AG04450 (cell line): ENCODE data around the gene ARHGDIG. TPM values are rescaled to one million over a fixed set of nuclear protein-coding genes. Genes with fewer than 3 reads are reported as not detected.

Source experiments
- CTCF ChIA-PET: fragments of 300-600, 350-600 bp; formaldehyde crosslinking; extraction: SDS; loops from one replicate; lab custom pipeline; 2022; ENCODE audit warnings: antibody characterized with exemption, inconsistent platforms; lab: Charles Lee
- POLR2A ChIA-PET: fragments of 350-600 bp; formaldehyde crosslinking; extraction: SDS; loops from one replicate; lab custom pipeline; 2021; ENCODE audit warnings: antibody characterized with exemption, inconsistent platforms; lab: Yijun Ruan, JAX
- DNase-seq: peaks from one replicate; pipeline ENCODE4 v3.0.0-alpha.2; 2011; ENCODE audit warnings: low read depth, low spot score
- H3K27ac ChIP-seq: one replicate; pipeline ENCODE4 v1.5.1; 2012; ENCODE audit warnings: low read depth, low read length, control low read depth
- H3K27me3 ChIP-seq: one replicate; pipeline ENCODE4 v1.6.0; 2012; ENCODE audit warnings: low read length; ENCODE audit not compliant: control insufficient read depth, insufficient read depth
- H3K4me3 ChIP-seq: 2 replicates; pipeline ENCODE4 v1.5.1; 2011; ENCODE audit warnings: mild to moderate bottlenecking, low read depth, low read length, control low read depth
- H3K9me3 ChIP-seq: 2 replicates; pipeline ENCODE4 v1.5.1; 2012; ENCODE audit warnings: low read length; ENCODE audit not compliant: control insufficient read depth, insufficient read depth
- polyA plus RNA-seq: library from polyadenylated mRNA; depleted of rRNA; stranded (reverse); fragments of >200 nt; gene quantifications from 2 replicates; pipeline ENCODE4 v1.2.3, GENCODE V29; 2011
- TF ChIP-seq, protein P1 (sequence below): IDR thresholded peaks from 2 replicates; pipeline ENCODE4 v1.5.1; 2011; ENCODE audit warnings: low read depth, low read length, control low read depth, inconsistent platforms

ARHGDIG gene
- polyA plus RNA-seq, 1 experiment, result not detected

DNA sequence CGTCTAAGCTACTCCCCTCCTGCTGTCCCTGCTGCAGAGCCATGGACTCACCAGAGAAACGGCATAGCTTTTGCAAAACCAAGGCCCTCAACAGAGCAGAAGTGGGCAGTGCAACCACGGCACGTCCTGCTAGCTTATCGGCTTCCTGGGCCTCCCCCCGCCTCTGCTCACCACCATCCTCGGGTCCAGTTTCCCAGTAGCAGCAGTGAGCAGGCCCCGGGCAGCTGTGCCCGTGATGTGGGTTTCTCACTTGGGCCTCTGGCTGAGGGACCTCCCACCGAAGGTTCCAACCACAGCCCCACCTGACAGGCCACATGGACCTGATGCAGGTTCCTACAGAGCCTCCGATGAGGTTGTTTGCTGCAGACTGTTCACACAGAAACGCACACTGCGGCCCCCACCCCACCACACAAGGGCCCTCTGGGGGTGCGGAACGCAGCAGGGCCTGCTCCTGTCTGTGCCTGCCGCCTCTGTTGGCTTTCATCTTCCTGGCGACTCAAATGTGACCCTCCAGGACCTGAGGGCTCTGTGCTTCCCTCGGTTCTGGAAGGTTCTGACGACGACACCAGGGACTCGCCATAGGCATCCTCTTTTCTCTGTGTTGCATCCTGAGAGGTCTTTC lies 27.4 kb downstream of the ARHGDIG start:
- Histone ChIP-seq H3K9me3 (no peaks in the 10 kb centered on the region), H3K27me3 (no peaks in the 10 kb centered on the region), H3K4me3 (no peak overlapping the region), H3K27ac (no peak overlapping the region)
- TF ChIP-seq, protein P1, sequence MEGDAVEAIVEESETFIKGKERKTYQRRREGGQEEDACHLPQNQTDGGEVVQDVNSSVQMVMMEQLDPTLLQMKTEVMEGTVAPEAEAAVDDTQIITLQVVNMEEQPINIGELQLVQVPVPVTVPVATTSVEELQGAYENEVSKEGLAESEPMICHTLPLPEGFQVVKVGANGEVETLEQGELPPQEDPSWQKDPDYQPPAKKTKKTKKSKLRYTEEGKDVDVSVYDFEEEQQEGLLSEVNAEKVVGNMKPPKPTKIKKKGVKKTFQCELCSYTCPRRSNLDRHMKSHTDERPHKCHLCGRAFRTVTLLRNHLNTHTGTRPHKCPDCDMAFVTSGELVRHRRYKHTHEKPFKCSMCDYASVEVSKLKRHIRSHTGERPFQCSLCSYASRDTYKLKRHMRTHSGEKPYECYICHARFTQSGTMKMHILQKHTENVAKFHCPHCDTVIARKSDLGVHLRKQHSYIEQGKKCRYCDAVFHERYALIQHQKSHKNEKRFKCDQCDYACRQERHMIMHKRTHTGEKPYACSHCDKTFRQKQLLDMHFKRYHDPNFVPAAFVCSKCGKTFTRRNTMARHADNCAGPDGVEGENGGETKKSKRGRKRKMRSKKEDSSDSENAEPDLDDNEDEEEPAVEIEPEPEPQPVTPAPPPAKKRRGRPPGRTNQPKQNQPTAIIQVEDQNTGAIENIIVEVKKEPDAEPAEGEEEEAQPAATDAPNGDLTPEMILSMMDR, result no peak
- POLR2A ChIA-PET, result no interaction called here
- CTCF ChIA-PET, result no interaction called here
- DNase-seq, result no peak

DNA sequence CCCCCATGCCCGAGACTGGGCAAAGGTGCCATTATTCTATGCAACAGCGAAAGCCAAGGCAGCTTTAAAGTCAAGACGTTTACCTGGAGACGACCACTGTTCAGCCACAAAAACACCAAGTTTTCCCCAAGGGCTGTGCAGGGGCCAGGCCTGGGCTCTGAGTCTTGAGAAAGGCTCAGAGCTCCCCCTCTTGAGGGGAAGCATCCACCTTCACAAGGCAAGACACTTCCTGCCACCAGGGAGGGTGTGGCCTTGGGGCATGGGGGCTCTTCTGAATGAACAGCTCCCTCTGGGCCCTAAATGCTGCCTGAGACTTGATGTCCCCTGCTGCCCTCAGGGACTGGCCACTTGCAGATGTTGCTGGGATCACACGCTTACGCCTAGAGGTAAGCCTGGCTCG lies 29.1 kb downstream of the ARHGDIG start:
- POLR2A ChIA-PET, result no interaction called here
- TF ChIP-seq, protein P1, result no peak
- H3K27me3 ChIP-seq, result no peaks in the 10 kb centered on the region
- no peaks in the 10 kb centered on the region for H3K9me3 ChIP-seq
- no peak for DNase-seq
- no peak overlapping the region for H3K4me3 ChIP-seq
- no peak overlapping the region for H3K27ac ChIP-seq
- CTCF ChIA-PET, result no interaction called here

GRCh38 chr16:311725-312124 lies 31.3 kb downstream of the ARHGDIG start:
- DNase-seq, result no peak
- TF ChIP-seq, protein P1, result no peak

GRCh38 chr16:314351-314750 lies 34.0 kb downstream of the ARHGDIG start:
- Histone ChIP-seq H3K4me3 (no peak overlapping the region), H3K27ac (no peak overlapping the region), H3K9me3 (no peaks in the 10 kb centered on the region), H3K27me3 (no peaks in the 10 kb centered on the region)
- TF ChIP-seq, protein P1, result no peak
- DNase-seq, result no peak
- ChIA-PET POLR2A (no interaction called here), CTCF (no interaction called here)

More at GRCh38 chr16:311725-312124, 31.3 kb downstream of the ARHGDIG start:
- Histone ChIP-seq H3K9me3 (no peaks in the 10 kb centered on the region), H3K4me3 (no peak overlapping the region), H3K27me3 (no peaks in the 10 kb centered on the region), H3K27ac (no peak overlapping the region)
- CTCF ChIA-PET, result no interaction called here
- POLR2A ChIA-PET, result no interaction called here

GRCh38 chr16:314795-315299 lies 34.5 kb downstream of the ARHGDIG start:
- TF ChIP-seq, protein P1, result no peak
- Histone ChIP-seq H3K9me3 (no peaks in the 10 kb centered on the region), H3K27ac (no peak overlapping the region), H3K27me3 (no peaks in the 10 kb centered on the region), H3K4me3 (no peak overlapping the region)
- ChIA-PET POLR2A (no interaction called here), CTCF (no interaction called here)
- DNase-seq, result no peak
